HEK293T (cell line): ENCODE measurements around the gene PRR29.

Source experiments
- CTCF ChIA-PET: fragments of 350-600 bp; formaldehyde crosslinking; extraction: SDS; loops from one replicate; lab custom pipeline; 2021; ENCODE audit warnings: antibody characterized with exemption, inconsistent platforms; lab: Yijun Ruan, JAX
- POLR2A ChIA-PET: fragments of 350-600 bp; formaldehyde crosslinking; extraction: SDS; loops from one replicate; lab custom pipeline; 2020; ENCODE audit warnings: antibody characterized with exemption, inconsistent platforms; lab: Yijun Ruan, JAX
- DNase-seq: peaks from one replicate; pipeline ENCODE4 v3.0.0; 2012; ENCODE audit warnings: mixed read lengths; ENCODE audit errors: extremely low spot score
- ARNT ChIP-seq: fragments of 450-650 bp; IDR thresholded peaks from 2 replicates; pipeline ENCODE4 v1.6.1; 2017; ENCODE audit warnings: mild to moderate bottlenecking
- BHLHE40 ChIP-seq: fragments of 450-650 bp; IDR thresholded peaks from 2 replicates; pipeline ENCODE4 v1.6.1; 2016; ENCODE audit warnings: mild to moderate bottlenecking, moderate library complexity, borderline replicate concordance
- CTBP1 ChIP-seq: fragments of 450-650 bp; IDR thresholded peaks from 2 replicates; pipeline ENCODE4 v1.6.1; 2016; ENCODE audit warnings: borderline replicate concordance
- ELF4 ChIP-seq: fragments of 450-650 bp; IDR thresholded peaks from 2 replicates; pipeline ENCODE4 v1.6.1; 2017; ENCODE audit warnings: antibody characterized with exemption
- FOXA1 ChIP-seq: fragments of 450-650 bp; IDR thresholded peaks from 2 replicates; pipeline ENCODE4 v1.6.1; 2016; ENCODE audit warnings: mild to moderate bottlenecking
- FOXK2 ChIP-seq: fragments of 450-650 bp; IDR thresholded peaks from 2 replicates; pipeline ENCODE4 v1.6.1; 2016; ENCODE audit warnings: mild to moderate bottlenecking
- FOXM1 ChIP-seq: fragments of 450-650 bp; IDR thresholded peaks from 2 replicates; pipeline ENCODE4 v1.6.1; 2017; ENCODE audit warnings: mild to moderate bottlenecking, borderline replicate concordance
- HDGF ChIP-seq: fragments of 450-650 bp; IDR thresholded peaks from 2 replicates; pipeline ENCODE4 v1.6.1; 2017; ENCODE audit warnings: antibody characterized with exemption, borderline replicate concordance
- L3MBTL2 ChIP-seq: fragments of 450-650 bp; conservative IDR thresholded peaks from 2 replicates; pipeline ENCODE4 v1.6.1; 2016; ENCODE audit warnings: mild to moderate bottlenecking
- LEF1 ChIP-seq: fragments of 450-650 bp; IDR thresholded peaks from 2 replicates; pipeline ENCODE4 v1.6.1; 2017; ENCODE audit warnings: mild to moderate bottlenecking, borderline replicate concordance
- NFRKB ChIP-seq: fragments of 450-650 bp; IDR thresholded peaks from 2 replicates; pipeline ENCODE4 v1.6.1; 2016; ENCODE audit warnings: mild to moderate bottlenecking, moderate library complexity
- PKNOX1 ChIP-seq: fragments of 450-650 bp; IDR thresholded peaks from 2 replicates; pipeline ENCODE4 v1.6.1; 2016
- SP1 ChIP-seq: fragments of 450-650 bp; IDR thresholded peaks from 2 replicates; pipeline ENCODE4 v1.6.1; 2017
- SUZ12 ChIP-seq: fragments of 450-650 bp; IDR thresholded peaks from 2 replicates; pipeline ENCODE4 v1.6.1; 2016; ENCODE audit warnings: mild to moderate bottlenecking
- TARDBP ChIP-seq: fragments of 450-650 bp; IDR thresholded peaks from 2 replicates; pipeline ENCODE4 v1.6.1; 2016
- ZNF384 ChIP-seq: fragments of 450-650 bp; IDR thresholded peaks from 2 replicates; pipeline ENCODE4 v1.6.1; 2016

Gene PRR29

DNA sequence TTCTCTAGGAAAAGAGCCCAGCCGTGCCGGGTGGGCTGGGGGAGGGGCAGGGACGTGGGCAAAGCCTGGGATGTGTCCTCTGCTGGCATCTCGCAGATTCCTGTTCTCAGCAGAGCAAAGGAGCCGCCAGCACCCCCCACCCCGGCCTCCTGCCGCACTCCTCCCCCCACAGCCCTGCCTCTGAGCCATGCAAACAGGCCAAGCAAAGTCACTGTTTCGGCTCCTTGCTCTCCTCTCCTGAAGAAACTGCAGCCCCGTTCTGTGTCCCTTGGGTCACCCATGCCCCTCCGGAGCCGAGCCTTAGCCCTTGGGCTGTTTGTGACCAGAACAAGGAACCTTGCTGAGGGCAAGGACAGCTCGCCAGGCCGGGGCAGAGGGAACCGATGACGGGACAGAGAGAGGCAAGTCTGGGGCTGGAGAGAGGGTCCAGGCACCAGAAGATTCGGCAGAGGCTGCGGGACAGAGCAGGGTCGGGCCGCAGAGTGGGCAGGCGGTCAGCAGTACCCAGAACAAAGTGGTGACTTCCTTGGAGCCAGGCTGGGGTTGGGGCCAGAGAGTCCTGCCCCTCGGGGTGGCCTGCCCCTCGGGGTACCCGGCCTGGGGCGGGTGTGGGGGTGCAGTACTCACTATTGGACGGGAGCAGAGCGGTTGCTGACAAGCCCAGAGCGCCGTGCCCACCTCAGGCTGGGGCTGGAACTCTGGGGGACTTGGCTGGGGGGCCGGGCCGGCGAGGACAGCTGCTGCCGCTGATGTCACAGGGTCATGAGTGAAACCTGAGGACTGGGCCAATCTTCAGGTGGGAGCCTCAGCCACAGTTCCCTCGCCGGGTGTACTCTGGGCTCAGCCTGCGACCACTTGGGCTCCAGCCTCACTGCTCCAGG is 9.2 kb upstream of the PRR29 start:
- no peak for DNase-seq
- POLR2A ChIA-PET: no interaction called here
- no peak for TF ChIP-seq SP1
- no peak for TF ChIP-seq HDGF
- no peak for TF ChIP-seq FOXK2
- TF ChIP-seq SUZ12: no peak
- no peak for TF ChIP-seq ZNF384
- no peak for TF ChIP-seq BHLHE40
- no peak for TF ChIP-seq ARNT
- TF ChIP-seq ELF4: no peak
- TF ChIP-seq LEF1: no peak
- TF ChIP-seq PKNOX1: no peak
- no peak for TF ChIP-seq CTBP1
- TF ChIP-seq TARDBP: no peak
- TF ChIP-seq L3MBTL2: no peak
- no peak for TF ChIP-seq FOXM1
- CTCF ChIA-PET: interaction anchor here (1.7 to 2.6 kb wide), 2 partner anchors 13 to 70 kb away, joined by 5 to 21 read pairs; partner anchors contain the start of gene GH1

DNA sequence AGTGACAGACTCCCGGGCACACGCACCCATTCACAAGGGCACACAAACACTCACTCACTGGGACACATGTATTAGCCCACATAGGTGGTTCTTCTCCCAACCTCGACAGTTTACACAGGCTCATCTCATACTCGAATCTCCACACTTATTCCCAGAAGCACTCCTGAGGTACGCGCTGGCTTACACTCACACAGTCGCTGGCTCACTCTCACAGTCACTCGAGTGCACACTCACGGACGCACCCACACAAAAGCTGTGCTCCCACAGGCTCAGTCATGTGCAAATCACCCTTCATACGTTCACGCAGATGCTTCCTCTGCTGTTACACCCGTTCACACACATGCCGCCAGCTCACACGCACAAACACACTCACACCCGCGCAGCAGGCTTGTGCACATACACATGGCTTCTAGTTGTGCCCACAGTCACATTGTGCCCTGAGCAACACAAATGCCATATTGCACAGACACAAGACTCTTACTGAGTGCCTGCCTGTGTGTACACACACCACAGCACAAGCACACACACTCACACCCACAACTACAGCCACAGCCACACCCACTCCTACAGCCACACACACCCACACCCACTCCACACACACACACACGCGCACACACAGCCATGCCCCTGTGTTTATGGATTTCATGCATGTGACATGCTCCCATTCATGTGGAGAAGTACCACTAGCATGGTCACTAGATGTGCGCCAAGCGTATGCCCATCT is 8.4 kb upstream of the PRR29 start:
- POLR2A ChIA-PET: no interaction called here

GRCh38 chr17:63991611-63992010 is 6.5 kb upstream of the PRR29 start:
- no peak for DNase-seq
- no peak for TF ChIP-seq ARNT
- no peak for TF ChIP-seq BHLHE40
- TF ChIP-seq ELF4: no peak
- no peak for TF ChIP-seq FOXM1
- no peak for TF ChIP-seq CTBP1
- TF ChIP-seq SUZ12: no peak
- no peak for TF ChIP-seq PKNOX1
- TF ChIP-seq HDGF: no peak
- TF ChIP-seq FOXK2: no peak
- TF ChIP-seq NFRKB: no peak
- no peak for TF ChIP-seq FOXA1
- TF ChIP-seq ZNF384: no peak
- TF ChIP-seq TARDBP: no peak
- no peak for TF ChIP-seq LEF1
- no peak for TF ChIP-seq L3MBTL2
- no peak for TF ChIP-seq SP1
- ChIA-PET POLR2A (no interaction called here), CTCF (interaction anchor here (2.6 kb wide), 1 partner anchor 72 kb away, joined by 21 read pairs; the partner anchor contains the start of gene GH1)

More for the DNA sequence above, 8.4 kb upstream of the PRR29 start:
- DNase-seq: no peak
- TF ChIP-seq FOXM1 (no peak), PKNOX1 (no peak), ARNT (no peak), ELF4 (no peak)
- CTCF ChIA-PET: interaction anchor here (1.1 to 2.6 kb wide), 5 partner anchors 10 to 144 kb away, joined by 3 to 21 read pairs (median 4); partner anchors contain the start of gene GH1

GRCh38 chr17:63993368-63993985 is 4.7 kb upstream of the PRR29 start:
- no peak for TF ChIP-seq ELF4
- no peak for TF ChIP-seq PKNOX1
- no peak for TF ChIP-seq L3MBTL2
- TF ChIP-seq TARDBP: no peak
- no peak for TF ChIP-seq FOXK2
- no peak for TF ChIP-seq SP1
- TF ChIP-seq FOXA1: no peak
- no peak for TF ChIP-seq SUZ12
- no peak for TF ChIP-seq FOXM1
- POLR2A ChIA-PET: no interaction called here
- CTCF ChIA-PET: interaction anchor here (0.5 to 1.2 kb wide), 5 partner anchors 36 to 140 kb away, joined by 3 to 8 read pairs (median 4); partner anchors contain the start of gene GH1
- no peak for DNase-seq

DNA sequence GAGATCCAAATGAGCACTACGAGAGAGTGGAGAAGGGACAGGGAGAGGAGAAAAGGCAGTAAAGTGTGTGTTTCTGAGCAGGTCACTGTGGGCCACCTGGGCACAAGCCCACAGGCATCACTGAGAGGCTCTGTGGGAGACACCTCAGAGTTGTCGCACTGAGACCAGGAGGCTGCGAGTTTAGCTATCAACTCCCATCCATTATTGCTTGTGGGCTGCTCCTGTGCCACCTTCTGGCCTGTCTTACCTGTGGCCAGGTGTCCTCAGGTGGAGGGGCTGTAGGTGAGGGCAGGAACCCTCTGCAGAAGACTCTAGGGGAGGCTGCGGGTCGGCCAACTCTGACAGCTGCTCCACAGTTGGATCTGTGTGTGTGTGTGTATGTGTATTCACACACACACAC is 2.5 kb upstream of the PRR29 start:
- CTCF ChIA-PET: no interaction called here
- TF ChIP-seq CTBP1 (no peak), NFRKB (no peak)
- no peak for DNase-seq
- POLR2A ChIA-PET: interaction anchor here (1.1 kb wide), 1 partner anchor 10 kb away, joined by 3 read pairs; no protein-coding TSS in a partner anchor
